SK-N-SH treated with all-trans-retinoic acid at 6 μM for 48 hours (cell line): Measurements from ENCODE around the gene XPO4.

Experiments used
- CSDC2 ChIP-seq: fragments of 250-450 bp; sonication (Bioruptor Pico); IDR thresholded peaks from 2 replicates; pipeline ENCODE4 v1.5.0; 2020; ENCODE audit warnings: mild to moderate bottlenecking, moderate library complexity
- GLIS3 ChIP-seq: fragments of 250-450 bp; sonication (Bioruptor Pico); IDR thresholded peaks from 2 replicates; pipeline ENCODE4 v1.5.0; 2020; ENCODE audit warnings: mild to moderate bottlenecking, moderate library complexity
- ISL1 ChIP-seq: fragments of 250-450 bp; sonication (Bioruptor Pico); IDR thresholded peaks from 2 replicates; pipeline ENCODE4 v2.1.2; 2022; ENCODE audit warnings: mild to moderate bottlenecking, moderate library complexity
- OSR1 ChIP-seq: fragments of 250-450 bp; sonication (Bioruptor Pico); IDR thresholded peaks from 2 replicates; pipeline ENCODE4 v1.8.0; 2022; ENCODE audit warnings: moderate library complexity, mild to moderate bottlenecking, inconsistent platforms
- PPARA ChIP-seq: fragments of 250-450 bp; sonication (Bioruptor Pico); IDR thresholded peaks from 2 replicates; pipeline ENCODE4 v1.5.0; 2020; ENCODE audit warnings: mild to moderate bottlenecking, borderline replicate concordance
- RARB ChIP-seq: fragments of 250-450 bp; sonication (Bioruptor Pico); IDR thresholded peaks from 2 replicates; pipeline ENCODE4 v1.8.0; 2021; ENCODE audit warnings: mild to moderate bottlenecking, moderate library complexity
- ZC3H10 ChIP-seq: fragments of 250-450 bp; sonication (Bioruptor Pico); IDR thresholded peaks from 2 replicates; pipeline ENCODE4 v1.5.1; 2021; ENCODE audit warnings: mild to moderate bottlenecking, moderate library complexity
- ZFP3 ChIP-seq: fragments of 250-450 bp; sonication (Bioruptor Pico); IDR thresholded peaks from 2 replicates; pipeline ENCODE4 v1.5.0; 2020; ENCODE audit warnings: mild to moderate bottlenecking, moderate library complexity
- ZFP30 ChIP-seq: fragments of 450-650 bp; formaldehyde crosslinking; IDR thresholded peaks from 2 replicates; pipeline ENCODE4 v1.5.0; 2022; ENCODE audit warnings: mild to moderate bottlenecking, moderate library complexity
- ZNF70 ChIP-seq: fragments of 450-650 bp; formaldehyde crosslinking; IDR thresholded peaks from 2 replicates; pipeline ENCODE4 v1.5.0; 2020; ENCODE audit warnings: mild to moderate bottlenecking, moderate library complexity
- ZNF8 ChIP-seq: fragments of 450-650 bp; formaldehyde crosslinking; IDR thresholded peaks from 2 replicates; pipeline ENCODE4 v1.5.0; 2020; ENCODE audit warnings: mild to moderate bottlenecking, moderate library complexity
- TF ChIP-seq, protein P1 (sequence below): fragments of 250-450 bp; sonication (Bioruptor Pico); IDR thresholded peaks from 2 replicates; pipeline ENCODE4 v1.8.0; 2020; ENCODE audit warnings: mild to moderate bottlenecking, moderate library complexity, borderline replicate concordance
- TF ChIP-seq, protein P2 (sequence below): fragments of 250-450 bp; sonication (Bioruptor Pico); IDR thresholded peaks from 2 replicates; pipeline ENCODE4 v1.8.0; 2021; ENCODE audit warnings: low read depth, mild to moderate bottlenecking, moderate library complexity, borderline replicate concordance
- TF ChIP-seq, protein P3 (sequence below): fragments of 250-450 bp; sonication (Bioruptor Pico); IDR thresholded peaks from 2 replicates; pipeline ENCODE4 v1.5.0; 2020; ENCODE audit warnings: mild to moderate bottlenecking, moderate library complexity

DNA sequence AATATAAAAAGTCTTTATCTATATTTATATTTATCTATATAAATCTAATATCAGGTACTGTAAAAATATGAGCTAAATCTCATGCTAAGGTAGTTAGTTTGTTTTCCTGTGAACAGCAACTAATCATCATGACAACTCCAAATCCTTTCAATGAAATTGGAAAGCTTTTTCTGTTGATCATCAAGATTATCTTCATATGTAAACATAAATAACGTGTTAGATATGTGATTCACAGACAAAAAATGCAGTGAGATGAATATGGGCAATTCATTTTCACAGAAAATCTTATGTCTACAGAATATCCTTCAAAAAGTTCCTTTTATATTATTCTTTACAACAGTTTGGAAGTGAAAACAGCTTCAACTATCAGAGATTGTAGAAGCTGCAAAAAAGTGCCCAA lies 87.1 kb downstream of the XPO4 start:
- TF ChIP-seq ZFP3: no peak
- no peak for TF ChIP-seq ZNF70 (CRISPR knock-in tag)
- TF ChIP-seq PPARA (CRISPR knock-in tag): no peak
- TF ChIP-seq ZFP30: no peak
- TF ChIP-seq, protein P1, sequence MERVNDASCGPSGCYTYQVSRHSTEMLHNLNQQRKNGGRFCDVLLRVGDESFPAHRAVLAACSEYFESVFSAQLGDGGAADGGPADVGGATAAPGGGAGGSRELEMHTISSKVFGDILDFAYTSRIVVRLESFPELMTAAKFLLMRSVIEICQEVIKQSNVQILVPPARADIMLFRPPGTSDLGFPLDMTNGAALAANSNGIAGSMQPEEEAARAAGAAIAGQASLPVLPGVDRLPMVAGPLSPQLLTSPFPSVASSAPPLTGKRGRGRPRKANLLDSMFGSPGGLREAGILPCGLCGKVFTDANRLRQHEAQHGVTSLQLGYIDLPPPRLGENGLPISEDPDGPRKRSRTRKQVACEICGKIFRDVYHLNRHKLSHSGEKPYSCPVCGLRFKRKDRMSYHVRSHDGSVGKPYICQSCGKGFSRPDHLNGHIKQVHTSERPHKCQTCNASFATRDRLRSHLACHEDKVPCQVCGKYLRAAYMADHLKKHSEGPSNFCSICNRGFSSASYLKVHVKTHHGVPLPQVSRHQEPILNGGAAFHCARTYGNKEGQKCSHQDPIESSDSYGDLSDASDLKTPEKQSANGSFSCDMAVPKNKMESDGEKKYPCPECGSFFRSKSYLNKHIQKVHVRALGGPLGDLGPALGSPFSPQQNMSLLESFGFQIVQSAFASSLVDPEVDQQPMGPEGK (CRISPR knock-in tag): no peak
- peak; percentile 60 for TF ChIP-seq ISL1
- TF ChIP-seq, protein P2, sequence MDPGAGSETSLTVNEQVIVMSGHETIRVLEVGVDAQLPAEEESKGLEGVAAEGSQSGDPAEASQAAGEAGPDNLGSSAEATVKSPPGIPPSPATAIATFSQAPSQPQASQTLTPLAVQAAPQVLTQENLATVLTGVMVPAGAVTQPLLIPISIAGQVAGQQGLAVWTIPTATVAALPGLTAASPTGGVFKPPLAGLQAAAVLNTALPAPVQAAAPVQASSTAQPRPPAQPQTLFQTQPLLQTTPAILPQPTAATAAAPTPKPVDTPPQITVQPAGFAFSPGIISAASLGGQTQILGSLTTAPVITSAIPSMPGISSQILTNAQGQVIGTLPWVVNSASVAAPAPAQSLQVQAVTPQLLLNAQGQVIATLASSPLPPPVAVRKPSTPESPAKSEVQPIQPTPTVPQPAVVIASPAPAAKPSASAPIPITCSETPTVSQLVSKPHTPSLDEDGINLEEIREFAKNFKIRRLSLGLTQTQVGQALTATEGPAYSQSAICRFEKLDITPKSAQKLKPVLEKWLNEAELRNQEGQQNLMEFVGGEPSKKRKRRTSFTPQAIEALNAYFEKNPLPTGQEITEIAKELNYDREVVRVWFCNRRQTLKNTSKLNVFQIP: no peak
- no peak for TF ChIP-seq ZNF8
- TF ChIP-seq, protein P3, sequence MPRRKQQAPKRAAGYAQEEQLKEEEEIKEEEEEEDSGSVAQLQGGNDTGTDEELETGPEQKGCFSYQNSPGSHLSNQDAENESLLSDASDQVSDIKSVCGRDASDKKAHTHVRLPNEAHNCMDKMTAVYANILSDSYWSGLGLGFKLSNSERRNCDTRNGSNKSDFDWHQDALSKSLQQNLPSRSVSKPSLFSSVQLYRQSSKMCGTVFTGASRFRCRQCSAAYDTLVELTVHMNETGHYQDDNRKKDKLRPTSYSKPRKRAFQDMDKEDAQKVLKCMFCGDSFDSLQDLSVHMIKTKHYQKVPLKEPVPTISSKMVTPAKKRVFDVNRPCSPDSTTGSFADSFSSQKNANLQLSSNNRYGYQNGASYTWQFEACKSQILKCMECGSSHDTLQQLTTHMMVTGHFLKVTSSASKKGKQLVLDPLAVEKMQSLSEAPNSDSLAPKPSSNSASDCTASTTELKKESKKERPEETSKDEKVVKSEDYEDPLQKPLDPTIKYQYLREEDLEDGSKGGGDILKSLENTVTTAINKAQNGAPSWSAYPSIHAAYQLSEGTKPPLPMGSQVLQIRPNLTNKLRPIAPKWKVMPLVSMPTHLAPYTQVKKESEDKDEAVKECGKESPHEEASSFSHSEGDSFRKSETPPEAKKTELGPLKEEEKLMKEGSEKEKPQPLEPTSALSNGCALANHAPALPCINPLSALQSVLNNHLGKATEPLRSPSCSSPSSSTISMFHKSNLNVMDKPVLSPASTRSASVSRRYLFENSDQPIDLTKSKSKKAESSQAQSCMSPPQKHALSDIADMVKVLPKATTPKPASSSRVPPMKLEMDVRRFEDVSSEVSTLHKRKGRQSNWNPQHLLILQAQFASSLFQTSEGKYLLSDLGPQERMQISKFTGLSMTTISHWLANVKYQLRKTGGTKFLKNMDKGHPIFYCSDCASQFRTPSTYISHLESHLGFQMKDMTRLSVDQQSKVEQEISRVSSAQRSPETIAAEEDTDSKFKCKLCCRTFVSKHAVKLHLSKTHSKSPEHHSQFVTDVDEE (CRISPR knock-in tag): no peak
- no peak for TF ChIP-seq RARB (CRISPR knock-in tag)
- TF ChIP-seq GLIS3 (CRISPR knock-in tag): no peak
- TF ChIP-seq OSR1 (CRISPR knock-in tag): no peak
- no peak for TF ChIP-seq ZC3H10 (CRISPR knock-in tag)
- TF ChIP-seq CSDC2: no peak
